K562 (cell line): ENCODE results near the gene ANKS1A. TPM values are rescaled to one million over a fixed set of nuclear protein-coding genes. Genes with fewer than 3 reads are reported as not detected.

Experiments used
- ATAC-seq: fragments of 200-7000 bp; cut with Tn5 transposase; 3 replicates; pipeline ENCODE4 v1.9.1; 2020; ENCODE audit warnings: moderate library complexity
- BruUV-seq: library from RNA; stranded (reverse); fragments of 400-500 nt; replicated peaks from 2 replicates; lab custom pipeline; 2021; lab: Mats Ljungman, UMichigan
- CTCF ChIA-PET: fragments of 300-600 bp; formaldehyde crosslinking; extraction: SDS; loops from one replicate; lab custom pipeline; 2021; ENCODE audit warnings: low intra/inter-chr PET ratio; lab: Yijun Ruan, JAX
- POLR2A ChIA-PET: fragments of 300-600, 350-650 bp; sonication (Branson Sonifier 250); formaldehyde crosslinking; extraction: SDS; loops from one replicate; lab custom pipeline; 2021; ENCODE audit warnings: antibody characterized with exemption, inconsistent platforms; lab: Yijun Ruan, JAX
- DNase-seq, 4 experiments: peaks; one replicate each; pipeline versions ENCODE4 v3.0.0 to v3.0.0-alpha.2; 2011 to 2018; ENCODE audit warnings: low spot score in 3 of 4, mixed read lengths in 3 of 4; ENCODE audit errors: extremely low read depth in 1 of 4
- FAIRE-seq: peaks from 2 replicates; lab custom pipeline; 2011; peaks lifted over from hg19 to GRCh38; lab: Jason Lieb, UNC
- H2AFZ ChIP-seq: 2 replicates; pipeline ENCODE4 v1.6.0; 2011; ENCODE audit warnings: low read depth, low read length, control low read depth, inconsistent platforms
- H3K27ac ChIP-seq: fragments of 200-600 bp; 3 replicates; pipeline ENCODE4 v1.8.0; 2011; ENCODE audit warnings: low read depth, mild to moderate bottlenecking, control low read depth, inconsistent platforms, low read length, moderate library complexity, mixed read lengths; ENCODE audit errors: extremely low read depth
- H3K27me3 ChIP-seq, 2 experiments: fragments of 300-600 bp in 1 of 2; 2 replicates in 1 of 2; 3 replicates in 1 of 2; pipeline versions ENCODE4 v1.6.0 to v1.8.0; 2011; ENCODE audit warnings: inconsistent platforms in 2 of 2, low read length in 2 of 2, mild to moderate bottlenecking in 1 of 2, mixed read lengths in 1 of 2, moderate library complexity in 1 of 2; ENCODE audit not compliant: control insufficient read depth in 2 of 2, insufficient read depth in 2 of 2
- H3K36me3 ChIP-seq: fragments of 300-600 bp; 3 replicates; pipeline ENCODE4 v1.8.0; 2011; ENCODE audit warnings: mild to moderate bottlenecking, low read length, inconsistent platforms; ENCODE audit not compliant: control insufficient read depth, insufficient read depth
- H3K4me1 ChIP-seq, 2 experiments: fragments of 200-600 bp in 1 of 2; replicated peaks in 1 of 2; 2 replicates in 1 of 2; 3 replicates in 1 of 2; pipeline versions ENCODE4 v1.5.1 to v1.8.0; 2011; ENCODE audit warnings: inconsistent platforms in 2 of 2, low read length in 2 of 2, mild to moderate bottlenecking in 1 of 2, mixed read lengths in 1 of 2, moderate library complexity in 1 of 2; ENCODE audit not compliant: control insufficient read depth in 2 of 2, insufficient read depth in 2 of 2
- H3K4me2 ChIP-seq: 2 replicates; pipeline ENCODE4 v1.6.1; 2011; ENCODE audit warnings: low read length, control low read depth, inconsistent platforms, mixed read lengths; ENCODE audit not compliant: insufficient read depth
- H3K4me3 ChIP-seq: fragments of 200-600 bp; sonication (generic), shearing (Covaris generic); 2 replicates; pipeline ENCODE4 v1.5.1; 2016; ENCODE audit warnings: control low read depth, inconsistent platforms
- H3K79me2 ChIP-seq: fragments of 200-600 bp; 3 replicates; pipeline ENCODE4 v1.8.0; 2011; ENCODE audit warnings: low read length, inconsistent platforms; ENCODE audit not compliant: control insufficient read depth, insufficient read depth
- H3K9ac ChIP-seq, 2 experiments: 2 replicates each; pipeline versions ENCODE4 v1.6.0 to v1.6.1; 2011; ENCODE audit warnings: low read depth in 2 of 2, low read length in 2 of 2, control low read depth in 1 of 2, inconsistent platforms in 1 of 2, mild to moderate bottlenecking in 1 of 2, mixed read lengths in 1 of 2; ENCODE audit not compliant: insufficient read depth in 1 of 2
- H3K9me1 ChIP-seq: one replicate; pipeline ENCODE4 v1.6.0; 2011; ENCODE audit warnings: inconsistent platforms, mild to moderate bottlenecking, low read length, moderate library complexity; ENCODE audit not compliant: control insufficient read depth, insufficient read depth
- H3K9me3 ChIP-seq: replicated peaks from 2 replicates; pipeline ENCODE4 v1.5.1; 2011; ENCODE audit warnings: low read depth, low read length, inconsistent platforms; ENCODE audit not compliant: control insufficient read depth, insufficient read depth
- H4K20me1 ChIP-seq: replicated peaks from 2 replicates; pipeline ENCODE4 v1.6.1; 2011; ENCODE audit warnings: low read length, inconsistent platforms, mixed read lengths; ENCODE audit not compliant: control insufficient read depth, insufficient read depth
- ARID3B ChIP-seq: fragments of 250-450 bp; sonication (Bioruptor Pico); IDR thresholded peaks from 2 replicates; pipeline ENCODE4 v1.4.0; 2020; ENCODE audit warnings: borderline replicate concordance
- DMBX1 ChIP-seq: fragments of 250-450 bp; sonication (Bioruptor Pico); IDR thresholded peaks from 2 replicates; pipeline ENCODE4 v1.8.0; 2022; ENCODE audit warnings: inconsistent platforms, mild to moderate bottlenecking, moderate library complexity, borderline replicate concordance
- ELK3 ChIP-seq: fragments of 450-650 bp; formaldehyde crosslinking; IDR thresholded peaks from 2 replicates; pipeline ENCODE4 v1.4.0; 2020; ENCODE audit warnings: mild to moderate bottlenecking
- HMGN3 ChIP-seq: IDR thresholded peaks from 2 replicates; pipeline ENCODE4 v1.6.1; 2011; ENCODE audit warnings: borderline replicate concordance, low read depth, mild to moderate bottlenecking, mixed read lengths, low read length; ENCODE audit not compliant: insufficient read length; ENCODE audit errors: extremely low read depth
- ILK ChIP-seq: fragments of 450-650 bp; IDR thresholded peaks from 2 replicates; pipeline ENCODE4 v1.6.1; 2016; ENCODE audit warnings: missing genetic modification characterization, low read depth, mild to moderate bottlenecking, missing compliant biosample characterization, moderate library complexity, borderline replicate concordance
- MBD1 ChIP-seq: fragments of 250-450 bp; sonication (Bioruptor Pico); IDR thresholded peaks from 2 replicates; pipeline ENCODE4 v1.8.0; 2022; ENCODE audit warnings: inconsistent platforms
- MCM7 ChIP-seq, 2 experiments: fragments of 450-650 bp; IDR thresholded peaks; 2 replicates each; pipeline ENCODE4 v1.6.1; 2016 to 2018
- MECOM ChIP-seq: fragments of 250-450 bp; sonication (Bioruptor Pico); IDR thresholded peaks from 2 replicates; pipeline ENCODE4 v1.8.0; 2022; ENCODE audit warnings: inconsistent platforms
- SNAPC5 ChIP-seq: fragments of 250-450 bp; sonication (Bioruptor Pico); IDR thresholded peaks from 2 replicates; pipeline ENCODE4 v1.8.0; 2021; ENCODE audit warnings: moderate library complexity, mild to moderate bottlenecking, inconsistent platforms
- TAF1 ChIP-seq: IDR thresholded peaks from 2 replicates; pipeline ENCODE4 v1.6.1; 2011; ENCODE audit warnings: mild to moderate bottlenecking, low read length, moderate library complexity; ENCODE audit not compliant: insufficient read depth, control insufficient read depth, severe bottlenecking; ENCODE audit errors: extremely low read depth
- TEAD1 ChIP-seq, 2 experiments: fragments of 450-650 bp in 1 of 2; sonication (generic) in 1 of 2; formaldehyde crosslinking; IDR thresholded peaks; 2 replicates each; pipeline versions ENCODE4 v1.4.0 to v1.8.0; 2020 to 2022; ENCODE audit warnings: mild to moderate bottlenecking in 2 of 2, missing genetic modification reagents in 1 of 2
- ZHX1 ChIP-seq: fragments of 150-350 bp; conservative IDR thresholded peaks from 2 replicates; pipeline ENCODE4 v1.6.1; 2014; ENCODE audit warnings: low read length
- ZNF165 ChIP-seq: fragments of 250-450 bp; sonication (Bioruptor Pico); IDR thresholded peaks from 2 replicates; pipeline ENCODE4 v1.4.0; 2020; ENCODE audit warnings: borderline replicate concordance
- ZNF76 ChIP-seq: fragments of 250-450 bp; sonication (Bioruptor Pico); IDR thresholded peaks from 2 replicates; pipeline ENCODE4 v1.4.0; 2020; ENCODE audit warnings: mild to moderate bottlenecking, moderate library complexity, borderline replicate concordance
- WGBS: fragments of 100-300 bp; shearing (Covaris generic); methylation state at CpG from one replicate; pipeline ENCODE4 v1.1.6; 2016; ENCODE audit warnings: low coverage, mixed read lengths; ENCODE audit not compliant: insufficient coverage; ENCODE audit errors: missing lambda C conversion rate; 5-methylcytosine and 5-hydroxymethylcytosine counted together
- in situ Hi-C: fragments of 300-500 bp; cut with MboI; formaldehyde crosslinking; loops from 4 replicates; pipeline ENCODE4 v1.15.0; 2018; ENCODE audit warnings: inconsistent platforms, mixed read lengths
- intact Hi-C: fragments of 100-400 bp; cut with micrococcal nuclease; formaldehyde crosslinking; loops from 2 replicates; pipeline ENCODE4 v1.14.2; 2022
- polyA plus RNA-seq, 8 experiments: library from polyadenylated mRNA; depleted of rRNA in 4 of 8; stranded (reverse) in 5 of 8; unstranded in 3 of 8; fragments of >200 nt; fragmentation: Nextera tagmentation in 2 of 8; fragmentation: Illumina TruSeq in 1 of 8; extraction: Ambion mirVana in 2 of 8; extraction: Trizol in 1 of 8; gene quantifications; 2 replicates each; pipeline versions ENCODE4 v1.2.1 to v1.2.3, GENCODE V29; 2011 to 2014; ENCODE audit warnings: inconsistent platforms in 1 of 8, missing spikeins in 1 of 8
- total RNA-seq, 7 experiments: library from RNA; depleted of rRNA in 6 of 7; stranded (reverse); fragments of >200 nt in 6 of 7; fragmentation: Illumina TruSeq in 2 of 7; extraction: Trizol in 2 of 7; gene quantifications; 2 replicates each; pipeline versions ENCODE4 v1.2.1 to v1.2.3, GENCODE V29; 2011 to 2021; ENCODE audit warnings: low replicate concordance in 1 of 7

The ANKS1A gene
- total and polyA plus RNA-seq, 9 of the 15 experiments (the other 6 are each of a cell fraction or from before 2014, with no cell fraction given) = 1.1 to 13.8 (median 5.3) TPM

GRCh38 chr6:34904990-34905613 is 16.0 kb downstream of the ANKS1A start:
- Histone ChIP-seq H3K4me2 (no peak overlapping the region), H3K36me3 (peaks cover 3% of the 10 kb centered on the region; the same call in 1 of the 3 replicates), H3K9me3 (no peaks in the 10 kb centered on the region), H3K4me1 (peaks cover 0 to 3% of the 10 kb centered on the region in 2 experiments; a peak in 3 of 5 replicates), H3K27ac (no peak overlapping the region), H3K4me3 (no peak overlapping the region), H3K27me3 (no peaks in the 10 kb centered on the region), H3K9me1 (no peaks in the 10 kb centered on the region), H3K9ac (no peak overlapping the region), H3K79me2 (0 out of 3 replicates have a peak, but pooled peaks cover 7% of the 10 kb centered on the region), H2AFZ (no peak overlapping the region), H4K20me1 (peaks cover 4% of the 10 kb centered on the region; the same call in 1 of the 2 replicates)
- BruUV-seq = no TSS peak
- ChIA-PET CTCF (no interaction called here), POLR2A (interaction anchor here (0.7 to 6.7 kb wide), 5 partner anchors 8 to 15 kb away, joined by 3 to 51 read pairs (median 3); partner anchors contain the start of genes ANKS1A and TAF11)
- in situ Hi-C loops (no loop called here), intact Hi-C loops (no loop called here)
- whole genome bisulfite sequencing = 97% methylated on average over 5 of the region's 5 CpGs
- ATAC-seq (no peak), DNase-seq (no peak), FAIRE-seq (no peak)
- TF ChIP-seq MCM7 (IDR thresholded peaks at IDR 0.05) (no peak), DMBX1 (CRISPR knock-in tag) (no peak), MECOM (CRISPR knock-in tag) (no peak), ELK3 (no peak), ZHX1 (no peak), TEAD1 (CRISPR knock-in tag; IDR thresholded peaks at IDR 0.05) (no peak), MBD1 (no peak), ZNF76 (CRISPR knock-in tag) (no peak), HMGN3 (no peak), ARID3B (no peak), ILK (tag) (no peak), SNAPC5 (CRISPR knock-in tag) (no peak), TAF1 (no peak), ZNF165 (CRISPR knock-in tag) (no peak)
